NCI-H2107 treated with DMSO at 0.1 percent for 48 hours (cell line): ENCODE results near the gene ST8SIA3.
"Not testable (repeated sequence)": the region's sequence is repeated elsewhere in the genome, so short reads cannot be mapped to it uniquely, and the experiment has no call there.

ENCODE experiments used
- DNase-seq: peaks from one replicate; lab custom pipeline; 2025; ENCODE audit not compliant: unreplicated experiment; lab: John Stamatoyannopoulos, UW

Gene ST8SIA3

GRCh38 chr18:57364460-57364859 lies 12.1 kb downstream of the ST8SIA3 start:
- no peak for DNase-seq

GRCh38 chr18:57366528-57367081 lies 14.2 kb downstream of the ST8SIA3 start:
- no peak for DNase-seq

- DNase-seq: no peak
Measured at GRCh38 chr18:57372444-57372843, 20.1 kb downstream of the ST8SIA3 start.

- DNase-seq: no peak
Measured at GRCh38 chr18:57373017-57373416, 20.7 kb downstream of the ST8SIA3 start.

GRCh38 chr18:57376503-57376902 lies 24.1 kb downstream of the ST8SIA3 start:
- DNase-seq: no peak

- no peak for DNase-seq
Measured at GRCh38 chr18:57389271-57389670, 36.9 kb downstream of the ST8SIA3 start.

- DNase-seq: no peak
Measured at GRCh38 chr18:57390044-57390443, 37.7 kb downstream of the ST8SIA3 start.

GRCh38 chr18:57394749-57395148 lies 42.4 kb downstream of the ST8SIA3 start:
- DNase-seq: not testable (repeated sequence)

- DNase-seq: not testable (repeated sequence)
Measured at GRCh38 chr18:57396831-57397230, 44.5 kb downstream of the ST8SIA3 start.

GRCh38 chr18:57397440-57398132 lies 45.2 kb downstream of the ST8SIA3 start:
- DNase-seq: no peak

- DNase-seq: no peak
Measured at GRCh38 chr18:57404345-57404744, 52.0 kb downstream of the ST8SIA3 start.

- DNase-seq: no peak
Measured at GRCh38 chr18:57409650-57410049, 57.3 kb downstream of the ST8SIA3 start.

GRCh38 chr18:57410749-57411148 lies 58.4 kb downstream of the ST8SIA3 start:
- DNase-seq: no peak

- no peak for DNase-seq
Measured at GRCh38 chr18:57416542-57416941, 64.2 kb downstream of the ST8SIA3 start.
